HEK293 (cell line): ENCODE results near the gene B4GALT7.

Experiments used
- HOXC10 ChIP-seq: sonication (generic); formaldehyde crosslinking; IDR thresholded peaks from 2 replicates; pipeline ENCODE4 v1.8.1; 2023; ENCODE audit warnings: mild to moderate bottlenecking, missing genetic modification reagents
- KLF10 ChIP-seq: fragments of 450-650 bp; IDR thresholded peaks from 2 replicates; pipeline ENCODE4 v1.5.1; 2018; ENCODE audit warnings: missing biosample characterization, mild to moderate bottlenecking, missing genetic modification characterization
- KLF9 ChIP-seq: fragments of 450-650 bp; formaldehyde crosslinking; IDR thresholded peaks from 2 replicates; pipeline ENCODE4 v1.5.1; 2016; ENCODE audit warnings: missing biosample characterization, missing genetic modification characterization, low read depth
- MYNN ChIP-seq: fragments of 450-650 bp; formaldehyde crosslinking; IDR thresholded peaks from 2 replicates; pipeline ENCODE4 v1.5.1; 2016; ENCODE audit warnings: missing biosample characterization, missing genetic modification characterization, borderline replicate concordance
- ZBTB7A ChIP-seq: fragments of 450-650 bp; formaldehyde crosslinking; IDR thresholded peaks from 2 replicates; pipeline ENCODE4 v1.5.1; 2016; ENCODE audit warnings: low read depth, missing biosample characterization, missing genetic modification characterization
- ZNF274 ChIP-seq, 2 experiments: fragments of 200-500 bp in 1 of 2; fragments of 450-650 bp in 1 of 2; sonication (Bioruptor generic) in 1 of 2; formaldehyde crosslinking in 1 of 2; IDR thresholded peaks; 2 replicates each; pipeline versions ENCODE4 v1.5.1 to v1.6.1; 2014 to 2016; ENCODE audit warnings: borderline replicate concordance in 1 of 2, inconsistent platforms in 1 of 2, low read length in 1 of 2, missing biosample characterization in 1 of 2, missing genetic modification characterization in 1 of 2
- ZNF302 ChIP-seq: fragments of 450-650 bp; formaldehyde crosslinking; IDR thresholded peaks from 2 replicates; pipeline ENCODE4 v1.5.1; 2016; ENCODE audit warnings: missing biosample characterization, missing genetic modification characterization, low read depth
- ZNF530 ChIP-seq: fragments of 450-650 bp; formaldehyde crosslinking; IDR thresholded peaks from 2 replicates; pipeline ENCODE4 v1.5.1; 2016; ENCODE audit warnings: low read depth, missing biosample characterization, missing genetic modification characterization
- TF ChIP-seq, protein P1 (sequence below): fragments of 450-650 bp; formaldehyde crosslinking; IDR thresholded peaks from 2 replicates; pipeline ENCODE4 v1.5.1; 2016; ENCODE audit warnings: missing biosample characterization, missing genetic modification characterization
- TF ChIP-seq, protein P2 (sequence below): fragments of 450-650 bp; formaldehyde crosslinking; IDR thresholded peaks from 2 replicates; pipeline ENCODE4 v1.5.1; 2016; ENCODE audit warnings: missing biosample characterization, missing genetic modification characterization
- TF ChIP-seq, protein P3 (sequence below): fragments of 450-650 bp; formaldehyde crosslinking; IDR thresholded peaks from 2 replicates; pipeline ENCODE4 v1.5.1; 2016; ENCODE audit warnings: missing biosample characterization, missing genetic modification characterization, low read depth
- TF ChIP-seq, protein P4 (sequence below): fragments of 450-650 bp; formaldehyde crosslinking; conservative IDR thresholded peaks from 2 replicates; pipeline ENCODE4 v1.5.1; 2016; ENCODE audit warnings: low read depth, missing biosample characterization, missing genetic modification characterization
- TF ChIP-seq, protein P5 (sequence below): fragments of 450-650 bp; formaldehyde crosslinking; IDR thresholded peaks from 2 replicates; pipeline ENCODE4 v1.5.1; 2016; ENCODE audit warnings: missing biosample characterization, missing genetic modification characterization, borderline replicate concordance

DNA sequence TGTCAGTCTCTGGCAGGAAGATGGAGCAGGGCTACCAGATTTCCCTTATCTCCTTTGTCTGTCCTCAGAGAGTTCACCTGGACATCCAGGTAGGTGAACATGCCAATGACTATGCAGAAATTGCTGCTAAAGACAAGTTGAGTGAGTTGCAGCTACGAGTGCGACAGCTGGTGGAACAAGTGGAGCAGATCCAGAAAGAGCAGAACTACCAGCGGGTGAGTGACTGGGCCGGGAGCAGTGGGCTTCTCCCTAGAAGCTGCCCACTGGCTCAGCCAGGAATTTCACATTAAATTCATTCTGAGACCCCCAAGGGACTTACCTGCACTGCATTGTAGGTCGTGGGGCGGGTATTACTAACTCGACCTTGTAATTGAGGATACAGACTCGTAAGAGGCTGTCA is 5.9 kb upstream of the B4GALT7 start:
- TF ChIP-seq, protein P1, sequence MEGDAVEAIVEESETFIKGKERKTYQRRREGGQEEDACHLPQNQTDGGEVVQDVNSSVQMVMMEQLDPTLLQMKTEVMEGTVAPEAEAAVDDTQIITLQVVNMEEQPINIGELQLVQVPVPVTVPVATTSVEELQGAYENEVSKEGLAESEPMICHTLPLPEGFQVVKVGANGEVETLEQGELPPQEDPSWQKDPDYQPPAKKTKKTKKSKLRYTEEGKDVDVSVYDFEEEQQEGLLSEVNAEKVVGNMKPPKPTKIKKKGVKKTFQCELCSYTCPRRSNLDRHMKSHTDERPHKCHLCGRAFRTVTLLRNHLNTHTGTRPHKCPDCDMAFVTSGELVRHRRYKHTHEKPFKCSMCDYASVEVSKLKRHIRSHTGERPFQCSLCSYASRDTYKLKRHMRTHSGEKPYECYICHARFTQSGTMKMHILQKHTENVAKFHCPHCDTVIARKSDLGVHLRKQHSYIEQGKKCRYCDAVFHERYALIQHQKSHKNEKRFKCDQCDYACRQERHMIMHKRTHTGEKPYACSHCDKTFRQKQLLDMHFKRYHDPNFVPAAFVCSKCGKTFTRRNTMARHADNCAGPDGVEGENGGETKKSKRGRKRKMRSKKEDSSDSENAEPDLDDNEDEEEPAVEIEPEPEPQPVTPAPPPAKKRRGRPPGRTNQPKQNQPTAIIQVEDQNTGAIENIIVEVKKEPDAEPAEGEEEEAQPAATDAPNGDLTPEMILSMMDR (tag by site-specific recombination), result no peak
- TF ChIP-seq, protein P2, sequence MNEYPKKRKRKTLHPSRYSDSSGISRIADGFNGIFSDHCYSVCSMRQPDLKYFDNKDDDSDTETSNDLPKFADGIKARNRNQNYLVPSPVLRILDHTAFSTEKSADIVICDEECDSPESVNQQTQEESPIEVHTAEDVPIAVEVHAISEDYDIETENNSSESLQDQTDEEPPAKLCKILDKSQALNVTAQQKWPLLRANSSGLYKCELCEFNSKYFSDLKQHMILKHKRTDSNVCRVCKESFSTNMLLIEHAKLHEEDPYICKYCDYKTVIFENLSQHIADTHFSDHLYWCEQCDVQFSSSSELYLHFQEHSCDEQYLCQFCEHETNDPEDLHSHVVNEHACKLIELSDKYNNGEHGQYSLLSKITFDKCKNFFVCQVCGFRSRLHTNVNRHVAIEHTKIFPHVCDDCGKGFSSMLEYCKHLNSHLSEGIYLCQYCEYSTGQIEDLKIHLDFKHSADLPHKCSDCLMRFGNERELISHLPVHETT (tag by site-specific recombination), result no peak
- TF ChIP-seq, protein P3, sequence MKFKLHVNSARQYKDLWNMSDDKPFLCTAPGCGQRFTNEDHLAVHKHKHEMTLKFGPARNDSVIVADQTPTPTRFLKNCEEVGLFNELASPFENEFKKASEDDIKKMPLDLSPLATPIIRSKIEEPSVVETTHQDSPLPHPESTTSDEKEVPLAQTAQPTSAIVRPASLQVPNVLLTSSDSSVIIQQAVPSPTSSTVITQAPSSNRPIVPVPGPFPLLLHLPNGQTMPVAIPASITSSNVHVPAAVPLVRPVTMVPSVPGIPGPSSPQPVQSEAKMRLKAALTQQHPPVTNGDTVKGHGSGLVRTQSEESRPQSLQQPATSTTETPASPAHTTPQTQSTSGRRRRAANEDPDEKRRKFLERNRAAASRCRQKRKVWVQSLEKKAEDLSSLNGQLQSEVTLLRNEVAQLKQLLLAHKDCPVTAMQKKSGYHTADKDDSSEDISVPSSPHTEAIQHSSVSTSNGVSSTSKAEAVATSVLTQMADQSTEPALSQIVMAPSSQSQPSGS (tag by site-specific recombination), result no peak
- TF ChIP-seq MYNN (tag by site-specific recombination) (no peak), KLF9 (no peak), HOXC10 (CRISPR knock-in tag) (no peak), ZNF302 (tag by site-specific recombination) (no peak), ZBTB7A (tag by site-specific recombination) (no peak), KLF10 (tag by site-specific recombination) (no peak), ZNF274 (IDR thresholded peaks at IDR 0.05; ENCODE audit: low read length) (no peak), ZNF274 (tag by site-specific recombination; IDR thresholded peaks at IDR 0.05; ENCODE audit: borderline replicate concordance) (no peak), ZNF530 (tag by site-specific recombination) (no peak)
- TF ChIP-seq, protein P4, sequence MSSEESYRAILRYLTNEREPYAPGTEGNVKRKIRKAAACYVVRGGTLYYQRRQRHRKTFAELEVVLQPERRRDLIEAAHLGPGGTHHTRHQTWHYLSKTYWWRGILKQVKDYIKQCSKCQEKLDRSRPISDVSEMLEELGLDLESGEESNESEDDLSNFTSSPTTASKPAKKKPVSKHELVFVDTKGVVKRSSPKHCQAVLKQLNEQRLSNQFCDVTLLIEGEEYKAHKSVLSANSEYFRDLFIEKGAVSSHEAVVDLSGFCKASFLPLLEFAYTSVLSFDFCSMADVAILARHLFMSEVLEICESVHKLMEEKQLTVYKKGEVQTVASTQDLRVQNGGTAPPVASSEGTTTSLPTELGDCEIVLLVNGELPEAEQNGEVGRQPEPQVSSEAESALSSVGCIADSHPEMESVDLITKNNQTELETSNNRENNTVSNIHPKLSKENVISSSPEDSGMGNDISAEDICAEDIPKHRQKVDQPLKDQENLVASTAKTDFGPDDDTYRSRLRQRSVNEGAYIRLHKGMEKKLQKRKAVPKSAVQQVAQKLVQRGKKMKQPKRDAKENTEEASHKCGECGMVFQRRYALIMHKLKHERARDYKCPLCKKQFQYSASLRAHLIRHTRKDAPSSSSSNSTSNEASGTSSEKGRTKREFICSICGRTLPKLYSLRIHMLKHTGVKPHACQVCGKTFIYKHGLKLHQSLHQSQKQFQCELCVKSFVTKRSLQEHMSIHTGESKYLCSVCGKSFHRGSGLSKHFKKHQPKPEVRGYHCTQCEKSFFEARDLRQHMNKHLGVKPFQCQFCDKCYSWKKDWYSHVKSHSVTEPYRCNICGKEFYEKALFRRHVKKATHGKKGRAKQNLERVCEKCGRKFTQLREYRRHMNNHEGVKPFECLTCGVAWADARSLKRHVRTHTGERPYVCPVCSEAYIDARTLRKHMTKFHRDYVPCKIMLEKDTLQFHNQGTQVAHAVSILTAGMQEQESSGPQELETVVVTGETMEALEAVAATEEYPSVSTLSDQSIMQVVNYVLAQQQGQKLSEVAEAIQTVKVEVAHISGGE (tag by site-specific recombination), result no peak
- TF ChIP-seq, protein P5, sequence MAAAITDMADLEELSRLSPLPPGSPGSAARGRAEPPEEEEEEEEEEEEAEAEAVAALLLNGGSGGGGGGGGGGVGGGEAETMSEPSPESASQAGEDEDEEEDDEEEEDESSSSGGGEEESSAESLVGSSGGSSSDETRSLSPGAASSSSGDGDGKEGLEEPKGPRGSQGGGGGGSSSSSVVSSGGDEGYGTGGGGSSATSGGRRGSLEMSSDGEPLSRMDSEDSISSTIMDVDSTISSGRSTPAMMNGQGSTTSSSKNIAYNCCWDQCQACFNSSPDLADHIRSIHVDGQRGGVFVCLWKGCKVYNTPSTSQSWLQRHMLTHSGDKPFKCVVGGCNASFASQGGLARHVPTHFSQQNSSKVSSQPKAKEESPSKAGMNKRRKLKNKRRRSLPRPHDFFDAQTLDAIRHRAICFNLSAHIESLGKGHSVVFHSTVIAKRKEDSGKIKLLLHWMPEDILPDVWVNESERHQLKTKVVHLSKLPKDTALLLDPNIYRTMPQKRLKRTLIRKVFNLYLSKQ, result no peak
